HFFc6 (cell line): ENCODE results near the gene SHMT2. TPM values are rescaled to one million over a fixed set of nuclear protein-coding genes. Genes with fewer than 3 reads are reported as not detected.

Experiments used
- DNase-seq: peaks from one replicate; pipeline ENCODE4 v3.0.0-alpha.2; 2018
- H3K27ac Mint-ChIP-seq: 2 replicates; pipeline ENCODE4 v1.8.0; 2020; ENCODE audit warnings: mild to moderate bottlenecking, mixed read lengths
- H3K27me3 Mint-ChIP-seq: 2 replicates; pipeline ENCODE4 v1.8.0; 2021; ENCODE audit warnings: mild to moderate bottlenecking, moderate library complexity, mixed read lengths; ENCODE audit not compliant: insufficient read depth
- H3K36me3 Mint-ChIP-seq: 2 replicates; pipeline ENCODE4 v1.8.0; 2021; ENCODE audit warnings: low read depth, mixed read lengths
- H3K4me1 Mint-ChIP-seq: 2 replicates; pipeline ENCODE4 v1.8.0; 2020; ENCODE audit warnings: low read depth, mixed read lengths
- H3K4me3 Mint-ChIP-seq: 2 replicates; pipeline ENCODE4 v1.8.0; 2020; ENCODE audit warnings: mild to moderate bottlenecking, moderate library complexity, mixed read lengths
- H3K9me3 Mint-ChIP-seq: 2 replicates; pipeline ENCODE4 v1.8.0; 2020; ENCODE audit warnings: mild to moderate bottlenecking, mixed read lengths
- total RNA-seq, 6 experiments: library from RNA; stranded (reverse); fragmentation: NEBNext Ultra II Directional; extraction: Animal tissue kit (Norgen Biotek cat#: 25700); gene quantifications; 2 replicates in 1 of 6; 3 replicates in 5 of 6; pipeline ENCODE4 v1.2.3, GENCODE V29; 2021
- TF ChIP-seq, protein P1 (sequence below): fragments of 200-600 bp; sonication (generic); IDR thresholded peaks from 2 replicates; pipeline ENCODE4 v1.5.0; 2021; ENCODE audit warnings: antibody characterized with exemption, mild to moderate bottlenecking

The SHMT2 gene
- total RNA-seq, 6 experiments from 2014 or later: 112 to 127 (median 126) TPM

DNA sequence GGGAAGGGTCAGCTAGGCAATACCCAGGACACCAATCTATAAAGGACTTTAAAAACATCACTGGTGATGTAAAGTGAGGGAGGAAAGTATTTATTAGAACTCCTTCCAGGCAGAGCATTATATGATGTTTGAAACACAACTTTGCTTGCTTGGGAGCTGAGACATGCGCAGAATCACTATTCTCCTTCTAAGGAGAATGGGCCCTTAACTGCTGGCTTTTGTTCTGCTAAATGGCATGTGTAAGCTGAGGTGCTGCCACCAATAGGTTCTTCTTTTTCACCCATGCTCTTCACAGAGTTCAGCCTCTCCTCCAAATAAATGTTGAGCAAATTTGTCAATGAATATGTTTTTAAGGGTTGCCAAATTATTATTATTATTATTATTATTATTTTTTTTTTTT, 17.5 kb downstream of the SHMT2 start:
- H3K4me1 Mint-ChIP-seq: peaks cover 3% of the 10 kb centered on the region
- no peak for DNase-seq
- no peaks in the 10 kb centered on the region; the same call in 1 of the 2 replicates for H3K36me3 Mint-ChIP-seq
- peaks cover 9% of the 10 kb centered on the region for H3K27me3 Mint-ChIP-seq
- H3K9me3 Mint-ChIP-seq: no peaks in the 10 kb centered on the region
- TF ChIP-seq, protein P1, sequence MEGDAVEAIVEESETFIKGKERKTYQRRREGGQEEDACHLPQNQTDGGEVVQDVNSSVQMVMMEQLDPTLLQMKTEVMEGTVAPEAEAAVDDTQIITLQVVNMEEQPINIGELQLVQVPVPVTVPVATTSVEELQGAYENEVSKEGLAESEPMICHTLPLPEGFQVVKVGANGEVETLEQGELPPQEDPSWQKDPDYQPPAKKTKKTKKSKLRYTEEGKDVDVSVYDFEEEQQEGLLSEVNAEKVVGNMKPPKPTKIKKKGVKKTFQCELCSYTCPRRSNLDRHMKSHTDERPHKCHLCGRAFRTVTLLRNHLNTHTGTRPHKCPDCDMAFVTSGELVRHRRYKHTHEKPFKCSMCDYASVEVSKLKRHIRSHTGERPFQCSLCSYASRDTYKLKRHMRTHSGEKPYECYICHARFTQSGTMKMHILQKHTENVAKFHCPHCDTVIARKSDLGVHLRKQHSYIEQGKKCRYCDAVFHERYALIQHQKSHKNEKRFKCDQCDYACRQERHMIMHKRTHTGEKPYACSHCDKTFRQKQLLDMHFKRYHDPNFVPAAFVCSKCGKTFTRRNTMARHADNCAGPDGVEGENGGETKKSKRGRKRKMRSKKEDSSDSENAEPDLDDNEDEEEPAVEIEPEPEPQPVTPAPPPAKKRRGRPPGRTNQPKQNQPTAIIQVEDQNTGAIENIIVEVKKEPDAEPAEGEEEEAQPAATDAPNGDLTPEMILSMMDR: no peak
- no peak overlapping the region for H3K4me3 Mint-ChIP-seq
- no peak overlapping the region for H3K27ac Mint-ChIP-seq

DNA sequence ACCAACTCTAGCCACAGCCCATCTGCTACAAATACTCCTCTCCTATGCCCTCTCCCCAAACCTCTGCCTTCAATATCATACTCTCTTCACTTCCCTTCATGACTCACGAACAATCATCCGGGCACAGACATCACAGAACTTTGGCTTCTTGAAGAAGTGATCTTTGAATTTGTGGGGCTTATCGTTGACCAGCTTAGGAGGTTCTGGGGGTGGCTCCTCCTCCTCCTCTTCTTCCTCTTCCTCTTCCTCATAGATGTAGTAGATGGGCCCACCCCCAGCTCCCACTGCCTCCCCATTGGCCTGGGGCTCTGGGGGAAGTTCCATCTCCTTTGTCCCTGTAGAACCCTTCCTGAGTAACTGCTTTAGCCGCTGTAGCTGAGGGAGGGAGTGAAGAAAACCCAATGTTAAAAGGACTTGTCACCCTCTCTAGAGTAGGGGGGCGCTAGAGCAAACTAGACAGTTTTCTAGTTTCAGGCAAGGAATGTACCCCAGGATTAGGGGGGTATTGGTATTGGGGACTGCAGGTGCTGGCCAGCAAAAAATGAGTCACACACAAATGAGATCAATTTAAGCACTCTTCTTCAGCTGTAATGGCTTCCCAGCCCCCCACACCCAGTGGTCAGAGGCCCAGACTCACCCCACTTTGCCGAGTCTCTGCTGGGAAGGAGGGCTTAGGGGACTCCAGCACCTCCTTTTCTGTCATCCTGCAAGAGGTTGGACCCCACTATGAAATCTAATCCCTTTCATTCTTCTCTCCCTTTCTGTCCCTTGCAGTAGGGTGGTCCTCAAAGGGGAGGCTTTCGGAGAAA, 19.6 kb downstream of the SHMT2 start:
- Mint-ChIP-seq H3K4me1 (no peaks in the 10 kb centered on the region), H3K36me3 (no peaks in the 10 kb centered on the region; the same call in 1 of the 2 replicates), H3K9me3 (no peaks in the 10 kb centered on the region), H3K4me3 (no peak overlapping the region), H3K27ac (no peak overlapping the region), H3K27me3 (peaks cover 6% of the 10 kb centered on the region)
- DNase-seq: no peak
- TF ChIP-seq, protein P1: no peak

DNA sequence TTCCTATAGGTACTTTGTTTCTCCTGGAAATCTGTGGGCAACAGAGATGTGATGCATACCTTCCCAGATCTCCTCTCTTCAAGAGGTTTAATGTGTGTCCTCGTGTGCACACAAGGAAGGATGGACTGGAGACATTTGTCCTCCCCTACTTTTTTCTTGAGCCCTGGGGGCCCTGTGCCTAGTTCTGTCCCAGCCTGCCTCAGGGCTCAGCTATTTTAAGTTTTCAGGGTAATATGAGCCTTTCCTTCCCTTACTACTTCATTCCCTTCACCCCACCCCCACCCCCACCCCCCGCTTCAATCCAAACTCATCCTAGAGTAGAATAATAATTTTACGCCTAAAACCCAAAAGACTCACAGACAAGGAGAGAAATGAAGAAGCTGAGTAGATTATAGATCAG, 21.0 kb downstream of the SHMT2 start:
- H3K27ac Mint-ChIP-seq: no peak overlapping the region
- H3K4me1 Mint-ChIP-seq: no peaks in the 10 kb centered on the region
- H3K27me3 Mint-ChIP-seq: peaks cover 1% of the 10 kb centered on the region
- H3K4me3 Mint-ChIP-seq: no peak overlapping the region
- no peaks in the 10 kb centered on the region for H3K9me3 Mint-ChIP-seq
- no peaks in the 10 kb centered on the region; the same call in 1 of the 2 replicates for H3K36me3 Mint-ChIP-seq
- TF ChIP-seq, protein P1: no peak
- no peak for DNase-seq

DNA sequence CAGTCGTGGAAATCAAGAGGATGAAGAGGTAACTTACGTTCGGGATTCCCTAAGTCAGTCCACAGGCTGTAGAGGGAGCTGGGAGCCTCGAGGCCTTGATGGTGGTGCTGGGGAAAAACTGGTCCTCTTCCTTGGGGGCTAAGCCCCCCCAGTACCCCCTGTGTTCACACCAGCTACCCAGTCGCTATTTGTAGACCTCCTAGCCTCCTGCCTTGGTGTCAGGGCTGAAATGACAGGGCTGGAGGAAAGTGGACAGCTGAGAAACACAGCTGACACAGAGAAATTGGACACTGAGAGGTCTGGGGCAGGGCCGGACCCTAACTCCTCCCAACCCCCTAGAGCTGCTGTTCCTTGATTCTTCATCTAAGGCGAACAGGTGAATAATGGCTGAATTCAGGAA, 21.4 kb downstream of the SHMT2 start, which contains the start of gene STAC3:
STAC3 (minus strand) TSS at position 232 of the 400 bp plus-strand sequence. CDS start 1,551 bp downstream, outside the sequence.
- H3K27me3 Mint-ChIP-seq: peaks cover 1% of the 10 kb centered on the region
- no peaks in the 10 kb centered on the region for H3K9me3 Mint-ChIP-seq
- no peaks in the 10 kb centered on the region for H3K4me1 Mint-ChIP-seq
- no peak within 1 kb of the TSS for H3K4me3 Mint-ChIP-seq
- no peaks in the 10 kb centered on the region; the same call in 1 of the 2 replicates for H3K36me3 Mint-ChIP-seq
- H3K27ac Mint-ChIP-seq: no peak within 1 kb of the TSS
- no peak for DNase-seq
- TF ChIP-seq, protein P1: no peak

DNA sequence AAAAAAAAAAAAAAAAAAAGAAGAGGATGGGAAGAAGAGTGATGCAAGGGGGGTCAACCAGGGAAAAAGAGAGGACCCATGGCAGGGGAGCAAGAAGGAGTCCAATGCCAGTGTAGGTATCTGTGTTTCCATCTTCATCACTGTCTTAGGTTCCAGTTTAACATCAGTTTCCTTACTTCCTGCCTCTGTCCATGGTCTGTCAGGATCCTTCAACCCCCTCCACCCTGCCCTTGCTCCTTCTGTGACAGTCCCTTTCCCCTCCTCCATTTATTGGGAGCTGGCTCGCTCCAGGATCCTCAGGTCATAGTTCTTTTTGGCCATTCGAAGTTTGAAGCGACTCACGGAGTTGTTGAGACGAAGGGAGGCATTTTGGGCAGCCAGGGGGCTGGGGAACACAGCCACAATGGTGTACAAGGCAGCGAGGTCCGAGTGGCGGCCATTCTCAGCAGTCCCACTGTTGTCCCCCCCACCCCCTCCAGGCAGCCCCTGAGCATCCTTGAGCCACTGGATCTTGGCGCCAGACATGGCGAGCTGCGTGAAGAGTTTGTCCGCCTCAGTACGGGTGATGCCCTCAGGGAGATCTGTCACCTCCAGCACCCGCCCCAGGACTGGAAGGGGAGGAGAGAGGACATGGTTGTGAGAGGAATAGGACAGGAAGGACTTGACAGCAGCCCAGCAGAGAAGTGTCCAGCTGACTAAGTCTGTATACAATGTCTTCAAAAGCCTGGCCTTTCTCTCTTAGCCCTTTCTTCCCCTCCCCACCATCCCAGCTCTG, 25.2 kb downstream of the SHMT2 start:
- Mint-ChIP-seq H3K9me3 (no peaks in the 10 kb centered on the region), H3K4me1 (no peaks in the 10 kb centered on the region), H3K27ac (no peak overlapping the region), H3K27me3 (peaks cover 1% of the 10 kb centered on the region), H3K36me3 (peaks cover 2% of the 10 kb centered on the region; the same call in 1 of the 2 replicates), H3K4me3 (no peak overlapping the region)
- DNase-seq: no peak
- TF ChIP-seq, protein P1: no peak
